ENCODE measurements around the gene SLC9A9. TPM values are rescaled to one million over a fixed set of nuclear protein-coding genes. Genes with fewer than 3 reads are reported as not detected.

Gene SLC9A9
- total RNA-seq, 2 experiments from 2014 or later: 12.2 TPM

DNA sequence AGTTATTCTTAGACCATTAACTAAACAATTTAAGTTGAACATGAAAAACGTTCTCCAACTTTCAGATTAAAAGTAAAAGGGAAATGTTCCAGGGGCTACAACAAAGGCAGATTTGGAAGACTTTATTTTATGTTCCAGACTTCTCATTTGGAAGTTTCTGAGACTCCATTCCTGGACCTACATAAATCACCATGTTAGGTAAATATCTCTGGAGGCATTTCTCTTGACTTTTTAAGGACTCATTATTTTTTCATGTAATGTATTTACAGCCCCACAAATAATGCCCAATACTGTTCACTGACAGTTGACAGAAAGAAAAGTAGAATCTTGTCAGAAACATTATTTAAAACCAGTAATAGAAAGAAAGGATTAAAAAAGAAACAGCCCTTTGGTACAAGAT lies 352.1 kb downstream of the SLC9A9 start:
- intact Hi-C loops (cut with DNase I, micrococcal nuclease): no loop called here
- Histone ChIP-seq H3K27me3 (ENCODE audit: control insufficient read depth in 1 of 2, insufficient read depth in 2 of 2, low read length in 2 of 2) (no peaks in the 10 kb centered on the region), H3K9me3 (ENCODE audit: control insufficient read depth in 1 of 2, insufficient read depth in 1 of 2, low read length in 2 of 2) (no peaks in the 10 kb centered on the region), H3K27ac (ENCODE audit: low read depth in 1 of 2, low read length in 2 of 2) (no peak overlapping the region), H3K36me3 (ENCODE audit: insufficient read depth, low read length) (no peaks in the 10 kb centered on the region), H3K4me1 (ENCODE audit: insufficient read depth, low read length) (no peaks in the 10 kb centered on the region), H3K4me3 (ENCODE audit: low read length) (no peak overlapping the region)
- ChIA-PET CTCF (interaction anchor here (1.2 kb wide), 1 partner anchor 10 kb away, joined by 4 read pairs; no protein-coding TSS in a partner anchor), POLR2A (no interaction called here)
- peaks cover 20% of the 10 kb centered on the region for H3K36me3 Mint-ChIP-seq (ENCODE audit: low read depth)
- DNase-seq (no peak), ATAC-seq (ENCODE audit: poor library complexity) (no peak)
- H3K27me3 Mint-ChIP-seq: no peaks in the 10 kb centered on the region
- TF ChIP-seq, protein P1, sequence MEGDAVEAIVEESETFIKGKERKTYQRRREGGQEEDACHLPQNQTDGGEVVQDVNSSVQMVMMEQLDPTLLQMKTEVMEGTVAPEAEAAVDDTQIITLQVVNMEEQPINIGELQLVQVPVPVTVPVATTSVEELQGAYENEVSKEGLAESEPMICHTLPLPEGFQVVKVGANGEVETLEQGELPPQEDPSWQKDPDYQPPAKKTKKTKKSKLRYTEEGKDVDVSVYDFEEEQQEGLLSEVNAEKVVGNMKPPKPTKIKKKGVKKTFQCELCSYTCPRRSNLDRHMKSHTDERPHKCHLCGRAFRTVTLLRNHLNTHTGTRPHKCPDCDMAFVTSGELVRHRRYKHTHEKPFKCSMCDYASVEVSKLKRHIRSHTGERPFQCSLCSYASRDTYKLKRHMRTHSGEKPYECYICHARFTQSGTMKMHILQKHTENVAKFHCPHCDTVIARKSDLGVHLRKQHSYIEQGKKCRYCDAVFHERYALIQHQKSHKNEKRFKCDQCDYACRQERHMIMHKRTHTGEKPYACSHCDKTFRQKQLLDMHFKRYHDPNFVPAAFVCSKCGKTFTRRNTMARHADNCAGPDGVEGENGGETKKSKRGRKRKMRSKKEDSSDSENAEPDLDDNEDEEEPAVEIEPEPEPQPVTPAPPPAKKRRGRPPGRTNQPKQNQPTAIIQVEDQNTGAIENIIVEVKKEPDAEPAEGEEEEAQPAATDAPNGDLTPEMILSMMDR (IDR thresholded peaks at IDR 0.05): no peak
- H3K9me3 Mint-ChIP-seq: no peaks in the 10 kb centered on the region
- no peaks in the 10 kb centered on the region for H3K4me1 Mint-ChIP-seq (ENCODE audit: low read depth)
- H3K27ac Mint-ChIP-seq: no peak overlapping the region
- H3K4me3 Mint-ChIP-seq: no peak overlapping the region

GRCh38 chr3:143495527-143495926 lies 352.7 kb downstream of the SLC9A9 start:
- Mint-ChIP-seq H3K27ac (no peak overlapping the region), H3K4me1 (ENCODE audit: low read depth) (no peaks in the 10 kb centered on the region), H3K36me3 (ENCODE audit: low read depth) (peaks cover 20% of the 10 kb centered on the region), H3K27me3 (no peaks in the 10 kb centered on the region), H3K9me3 (no peaks in the 10 kb centered on the region), H3K4me3 (no peak overlapping the region)
- intact Hi-C loops (cut with DNase I, micrococcal nuclease): no loop called here
- POLR2A ChIA-PET: no interaction called here
- no peak for DNase-seq
- H3K36me3 ChIP-seq (ENCODE audit: insufficient read depth, low read length): no peaks in the 10 kb centered on the region
- CTCF ChIA-PET: interaction anchor here (1.2 kb wide), 1 partner anchor 10 kb away, joined by 4 read pairs; no protein-coding TSS in a partner anchor
- TF ChIP-seq, protein P1 (IDR thresholded peaks at IDR 0.05): no peak
- no peaks in the 10 kb centered on the region for H3K4me1 ChIP-seq (ENCODE audit: insufficient read depth, low read length)
- no peak for ATAC-seq (ENCODE audit: poor library complexity)
- no peaks in the 10 kb centered on the region for H3K9me3 ChIP-seq (ENCODE audit: control insufficient read depth in 1 of 2, insufficient read depth in 1 of 2, low read length in 2 of 2)
- H3K4me3 ChIP-seq (ENCODE audit: low read length): no peak overlapping the region
- H3K27ac ChIP-seq (ENCODE audit: low read depth in 1 of 2, low read length in 2 of 2): no peak overlapping the region
- no peaks in the 10 kb centered on the region for H3K27me3 ChIP-seq (ENCODE audit: control insufficient read depth in 1 of 2, insufficient read depth in 2 of 2, low read length in 2 of 2)

- H3K4me1 Mint-ChIP-seq (ENCODE audit: low read depth): no peaks in the 10 kb centered on the region
- no peaks in the 10 kb centered on the region for H3K9me3 Mint-ChIP-seq
- no peaks in the 10 kb centered on the region for H3K36me3 Mint-ChIP-seq (ENCODE audit: low read depth)
- Histone ChIP-seq H3K9me3 (ENCODE audit: control insufficient read depth in 1 of 2, insufficient read depth in 1 of 2, low read length in 2 of 2) (no peaks in the 10 kb centered on the region), H3K4me1 (ENCODE audit: insufficient read depth, low read length) (no peaks in the 10 kb centered on the region), H3K4me3 (ENCODE audit: low read length) (no peak overlapping the region), H3K36me3 (ENCODE audit: insufficient read depth, low read length) (peaks cover 3% of the 10 kb centered on the region), H3K27ac (ENCODE audit: low read depth in 1 of 2, low read length in 2 of 2) (no peak overlapping the region), H3K27me3 (ENCODE audit: control insufficient read depth in 1 of 2, insufficient read depth in 2 of 2, low read length in 2 of 2) (no peaks in the 10 kb centered on the region)
- intact Hi-C loops (cut with DNase I, micrococcal nuclease): no loop called here
- DNase-seq: no peak
- no peak for ATAC-seq (ENCODE audit: poor library complexity)
- ChIA-PET POLR2A (no interaction called here), CTCF (interaction anchor here (1.1 kb wide), 1 partner anchor 9 kb away, joined by 4 read pairs; no protein-coding TSS in a partner anchor)
- no peaks in the 10 kb centered on the region for H3K27me3 Mint-ChIP-seq
- TF ChIP-seq, protein P1 (IDR thresholded peaks at IDR 0.05): no peak
- no peak overlapping the region for H3K4me3 Mint-ChIP-seq
- no peak overlapping the region for H3K27ac Mint-ChIP-seq
Observed at GRCh38 chr3:143486611-143487010, 361.7 kb downstream of the SLC9A9 start.

Measured in CD4-positive, alpha-beta T cell (primary cell).